CD4-positive, alpha-beta memory T cell (primary cell): ENCODE measurements around the gene COL4A1. TPM values are rescaled to one million over a fixed set of nuclear protein-coding genes. Genes with fewer than 3 reads are reported as not detected.

ENCODE experiments used
- CTCF ChIA-PET: fragments of 350-600 bp; sonication (Branson Sonifier 250); formaldehyde crosslinking; loops from one replicate; lab custom pipeline; 2021; ENCODE audit warnings: inconsistent platforms; ENCODE audit not compliant: partially characterized antibody; lab: Charles Lee
- POLR2A ChIA-PET: fragments of 350-600 bp; sonication (Branson Sonifier 250); formaldehyde crosslinking; loops from one replicate; lab custom pipeline; 2021; ENCODE audit not compliant: partially characterized antibody; lab: Charles Lee
- DNase-seq, 5 donors: peaks; one replicate each; pipeline versions ENCODE4 v3.0.0 to v3.0.0-alpha.2; 2020 to 2022; ENCODE audit warnings: mixed read lengths in 1 of 5
- H3K27ac ChIP-seq: one replicate; pipeline ENCODE4 v1.7.0; 2013; ENCODE audit warnings: low read depth, low read length
- H3K27me3 ChIP-seq: 2 replicates; pipeline ENCODE4 v1.7.0; 2013; ENCODE audit warnings: mild to moderate bottlenecking, low read length, moderate library complexity; ENCODE audit not compliant: insufficient read depth
- H3K36me3 ChIP-seq: 2 replicates; pipeline ENCODE4 v1.7.0; 2013; ENCODE audit warnings: mild to moderate bottlenecking, low read length, moderate library complexity; ENCODE audit not compliant: insufficient read depth
- H3K4me1 ChIP-seq: 2 replicates; pipeline ENCODE4 v1.7.0; 2013; ENCODE audit warnings: mild to moderate bottlenecking, low read length, moderate library complexity; ENCODE audit not compliant: insufficient read depth
- H3K4me3 ChIP-seq, 2 donors: one replicate each; pipeline ENCODE4 v1.7.0; 2013; ENCODE audit warnings: low read length in 2 of 2, mild to moderate bottlenecking in 1 of 2
- H3K9me3 ChIP-seq, 2 donors: one replicate each; pipeline ENCODE4 v1.7.0; 2013; ENCODE audit warnings: low read length in 2 of 2, control low read depth in 1 of 2; ENCODE audit not compliant: control insufficient read depth in 1 of 2
- H3K27ac Mint-ChIP-seq, 7 donors: one replicate each; pipeline ENCODE4 v1.8.0; 2020 to 2021; ENCODE audit warnings: mixed read lengths in 7 of 7, mild to moderate bottlenecking in 6 of 7, inconsistent platforms in 3 of 7, moderate library complexity in 3 of 7
- H3K27me3 Mint-ChIP-seq, 2 donors: one replicate each; pipeline ENCODE4 v1.8.0; 2020 to 2021; ENCODE audit warnings: mixed read lengths in 2 of 2
- H3K36me3 Mint-ChIP-seq, 2 donors: one replicate each; pipeline ENCODE4 v1.8.0; 2020 to 2021; ENCODE audit warnings: mixed read lengths in 2 of 2, inconsistent platforms in 1 of 2, mild to moderate bottlenecking in 1 of 2
- H3K4me1 Mint-ChIP-seq, 4 donors: one replicate each; pipeline ENCODE4 v1.8.0; 2020 to 2021; ENCODE audit warnings: mixed read lengths in 4 of 4, mild to moderate bottlenecking in 1 of 4
- H3K4me3 Mint-ChIP-seq, 8 donors: one replicate each; pipeline ENCODE4 v1.8.0; 2020 to 2021; ENCODE audit warnings: mixed read lengths in 8 of 8, mild to moderate bottlenecking in 7 of 8, moderate library complexity in 6 of 8, inconsistent platforms in 3 of 8
- H3K9me3 Mint-ChIP-seq, 8 donors: one replicate each; pipeline ENCODE4 v1.8.0; 2020 to 2021; ENCODE audit warnings: mixed read lengths in 8 of 8, mild to moderate bottlenecking in 5 of 8, inconsistent platforms in 3 of 8, moderate library complexity in 1 of 8
- intact Hi-C: fragments of 100-400 bp; cut with micrococcal nuclease; formaldehyde crosslinking; loops from one replicate; pipeline ENCODE4 v1.15.1; 2023
- polyA plus RNA-seq, 2 donors: library from polyadenylated mRNA; unstranded; fragments of 300-500 nt; fragmentation: Illumina TruSeq; gene quantifications; one replicate each; pipeline ENCODE4 v1.2.3, GENCODE V29; 2021
- total RNA-seq, 2 experiments: library from RNA; stranded (reverse); gene quantifications; one replicate each; pipeline ENCODE4 v1.2.3, GENCODE V29; 2021

COL4A1 gene
- total and polyA plus RNA-seq, 4 experiments from 2014 or later: not detected

DNA sequence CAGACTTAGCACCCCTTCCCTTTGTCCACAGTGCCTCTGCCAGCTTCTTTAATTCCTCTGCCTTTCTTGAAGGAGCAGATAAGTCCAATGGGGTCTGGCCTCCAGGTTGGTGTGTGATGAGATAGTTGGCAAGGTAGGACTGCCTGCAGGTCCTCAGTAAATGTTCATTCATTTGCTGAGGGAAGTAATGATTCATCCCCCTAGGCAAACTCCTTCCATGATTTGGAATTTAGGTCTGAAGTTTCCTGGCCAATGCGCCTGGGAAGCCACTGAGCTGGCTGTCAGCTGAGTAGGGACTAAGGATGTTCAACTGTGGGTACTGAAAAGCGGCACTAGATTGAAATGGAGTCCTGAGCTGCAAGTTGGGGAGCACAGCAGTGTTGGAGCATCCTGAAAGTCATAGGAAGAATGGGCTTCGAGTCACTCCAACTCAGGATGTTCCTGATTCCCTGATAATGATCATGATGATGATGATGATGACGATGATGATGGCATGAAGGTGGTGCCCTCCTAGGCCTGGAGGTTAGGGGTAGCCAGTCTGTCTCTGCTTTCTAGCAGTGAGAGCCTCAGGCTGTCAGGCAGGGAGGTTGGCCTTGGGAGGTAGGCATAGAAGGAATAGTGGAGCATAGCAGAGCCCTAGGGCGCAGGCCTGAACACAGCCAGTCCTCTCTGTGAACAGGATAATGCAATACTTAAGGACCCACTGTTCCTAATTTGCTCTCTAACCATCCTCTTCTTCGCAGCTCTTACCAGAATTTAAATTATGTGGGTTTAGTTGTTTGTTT, 44.9 kb upstream of the COL4A1 start:
- Histone ChIP-seq H3K27ac (no peak overlapping the region), H3K9me3 (no peaks in the 10 kb centered on the region), H3K27me3 (no peaks in the 10 kb centered on the region), H3K4me1 (no peaks in the 10 kb centered on the region), H3K36me3 (no peaks in the 10 kb centered on the region), H3K4me3 (no peak overlapping the region)
- CTCF ChIA-PET: no interaction called here
- POLR2A ChIA-PET: no interaction called here
- Mint-ChIP-seq H3K4me1 (no peaks in the 10 kb centered on the region), H3K4me3 (no peak overlapping the region), H3K27me3 (peaks cover 2% of the 10 kb centered on the region in 2 donors), H3K36me3 (no peaks in the 10 kb centered on the region), H3K9me3 (peaks cover 0 to 2% (median 0%) of the 10 kb centered on the region in 8 donors), H3K27ac (no peak overlapping the region)
- intact Hi-C loops: no loop called here
- no peak for DNase-seq

DNA sequence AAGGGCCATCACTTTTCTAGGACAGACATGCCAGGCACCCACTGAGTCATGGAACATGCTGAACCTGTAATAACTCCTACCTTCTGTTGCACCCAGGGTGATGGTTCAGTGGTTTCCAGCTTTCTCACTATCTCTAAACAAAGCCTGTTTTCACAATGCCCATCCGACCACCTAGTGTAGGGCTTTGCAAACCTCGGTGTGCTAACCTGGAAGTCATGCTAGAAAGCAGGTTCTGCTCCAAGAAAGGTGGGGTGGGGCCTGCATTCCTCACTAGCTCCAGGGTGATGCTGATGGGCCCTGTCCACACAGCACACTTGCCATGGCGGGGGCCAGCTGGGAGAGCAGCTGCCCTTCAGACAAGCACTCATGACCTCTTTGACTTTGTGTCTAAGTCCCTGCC, 43.6 kb upstream of the COL4A1 start:
- H3K27ac ChIP-seq: no peak overlapping the region
- H3K9me3 ChIP-seq: no peaks in the 10 kb centered on the region
- CTCF ChIA-PET: no interaction called here
- no peak overlapping the region for H3K4me3 Mint-ChIP-seq
- H3K4me1 Mint-ChIP-seq: no peaks in the 10 kb centered on the region
- H3K36me3 Mint-ChIP-seq: no peaks in the 10 kb centered on the region
- peaks cover 0 to 2% (median 0%) of the 10 kb centered on the region in 8 donors for H3K9me3 Mint-ChIP-seq
- H3K4me3 ChIP-seq: no peak overlapping the region
- no peak overlapping the region for H3K27ac Mint-ChIP-seq
- H3K4me1 ChIP-seq: no peaks in the 10 kb centered on the region
- intact Hi-C loops: no loop called here
- no peak for DNase-seq
- H3K27me3 Mint-ChIP-seq: peaks cover 2% of the 10 kb centered on the region in 2 donors
- no peaks in the 10 kb centered on the region for H3K36me3 ChIP-seq
- H3K27me3 ChIP-seq: no peaks in the 10 kb centered on the region
- POLR2A ChIA-PET: no interaction called here

GRCh38 chr13:110350049-110350448, 43.1 kb upstream of the COL4A1 start:
- H3K36me3 ChIP-seq: no peaks in the 10 kb centered on the region
- H3K27me3 ChIP-seq: no peaks in the 10 kb centered on the region
- H3K27ac ChIP-seq: no peak overlapping the region
- CTCF ChIA-PET: no interaction called here
- POLR2A ChIA-PET: no interaction called here
- H3K27ac Mint-ChIP-seq: no peak overlapping the region
- peaks cover 0 to 2% (median 0%) of the 10 kb centered on the region in 8 donors for H3K9me3 Mint-ChIP-seq
- H3K4me3 Mint-ChIP-seq: no peak overlapping the region
- peaks cover 2% of the 10 kb centered on the region in 2 donors for H3K27me3 Mint-ChIP-seq
- intact Hi-C loops: no loop called here
- H3K9me3 ChIP-seq: no peaks in the 10 kb centered on the region
- H3K4me1 Mint-ChIP-seq: no peaks in the 10 kb centered on the region
- no peaks in the 10 kb centered on the region for H3K4me1 ChIP-seq
- no peaks in the 10 kb centered on the region for H3K36me3 Mint-ChIP-seq
- H3K4me3 ChIP-seq: no peak overlapping the region
- DNase-seq: no peak

GRCh38 chr13:110349239-110349638, 42.3 kb upstream of the COL4A1 start:
- H3K4me1 Mint-ChIP-seq: no peaks in the 10 kb centered on the region
- H3K4me3 ChIP-seq: no peak overlapping the region
- no peaks in the 10 kb centered on the region for H3K9me3 ChIP-seq
- H3K36me3 ChIP-seq: no peaks in the 10 kb centered on the region
- H3K4me1 ChIP-seq: no peaks in the 10 kb centered on the region
- H3K27me3 Mint-ChIP-seq: peaks cover 2% of the 10 kb centered on the region in 2 donors
- no peaks in the 10 kb centered on the region for H3K36me3 Mint-ChIP-seq
- H3K27ac Mint-ChIP-seq: no peak overlapping the region
- ChIA-PET CTCF (no interaction called here), POLR2A (no interaction called here)
- no peak overlapping the region for H3K4me3 Mint-ChIP-seq
- intact Hi-C loops: no loop called here
- no peak for DNase-seq
- no peak overlapping the region for H3K27ac ChIP-seq
- peaks cover 0 to 2% (median 0%) of the 10 kb centered on the region in 8 donors for H3K9me3 Mint-ChIP-seq
- H3K27me3 ChIP-seq: no peaks in the 10 kb centered on the region

- Histone ChIP-seq H3K9me3 (no peaks in the 10 kb centered on the region), H3K27ac (no peak overlapping the region), H3K4me1 (no peaks in the 10 kb centered on the region), H3K27me3 (no peaks in the 10 kb centered on the region), H3K4me3 (no peak overlapping the region), H3K36me3 (no peaks in the 10 kb centered on the region)
- intact Hi-C loops: no loop called here
- no peaks in the 10 kb centered on the region for H3K36me3 Mint-ChIP-seq
- DNase-seq: no peak
- CTCF ChIA-PET: no interaction called here
- H3K27ac Mint-ChIP-seq: no peak overlapping the region
- peaks cover 2% of the 10 kb centered on the region in 2 donors for H3K27me3 Mint-ChIP-seq
- no peaks in the 10 kb centered on the region for H3K4me1 Mint-ChIP-seq
- H3K9me3 Mint-ChIP-seq: peaks cover 0 to 2% (median 0%) of the 10 kb centered on the region in 8 donors
- POLR2A ChIA-PET: no interaction called here
- H3K4me3 Mint-ChIP-seq: no peak overlapping the region
These were observed 41.5 kb upstream of the COL4A1 start for GRCh38 chr13:110348309-110349105.

- CTCF ChIA-PET: no interaction called here
These were observed 40.8 kb upstream of the COL4A1 start for GRCh38 chr13:110347535-110348308.

DNA sequence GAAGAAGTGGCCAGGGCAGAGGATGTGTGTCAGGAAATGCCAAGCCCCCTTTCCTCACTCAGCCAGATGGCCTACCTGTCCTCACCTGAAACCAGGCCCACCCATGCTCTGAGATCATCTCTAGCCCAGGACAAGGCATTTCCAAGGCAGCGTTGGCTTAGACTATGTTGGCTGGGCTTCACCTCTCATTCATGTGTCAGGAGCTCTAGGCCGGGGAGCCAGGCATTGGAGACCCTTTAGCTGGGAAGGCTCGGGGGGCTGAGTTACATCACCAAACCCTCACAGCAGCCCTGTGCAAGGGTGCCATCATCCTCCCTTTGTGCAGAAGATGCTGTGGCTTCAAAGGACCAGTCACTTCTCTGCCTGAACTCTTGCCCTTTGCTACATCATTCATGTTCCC, 40.1 kb upstream of the COL4A1 start:
- no peak for DNase-seq
- Mint-ChIP-seq H3K9me3 (peaks cover 0 to 2% (median 0%) of the 10 kb centered on the region in 8 donors), H3K4me1 (no peaks in the 10 kb centered on the region), H3K27me3 (peaks cover 2% of the 10 kb centered on the region in 2 donors), H3K36me3 (no peaks in the 10 kb centered on the region), H3K4me3 (no peak overlapping the region), H3K27ac (no peak overlapping the region)
- POLR2A ChIA-PET: no interaction called here
- CTCF ChIA-PET: no interaction called here
- Histone ChIP-seq H3K27me3 (no peaks in the 10 kb centered on the region), H3K4me1 (no peaks in the 10 kb centered on the region), H3K27ac (no peak overlapping the region), H3K9me3 (no peaks in the 10 kb centered on the region), H3K4me3 (no peak overlapping the region), H3K36me3 (no peaks in the 10 kb centered on the region)
- intact Hi-C loops: no loop called here

More at GRCh38 chr13:110347535-110348308, 40.8 kb upstream of the COL4A1 start:
- Mint-ChIP-seq H3K27me3 (peaks cover 2% of the 10 kb centered on the region in 2 donors), H3K27ac (no peak overlapping the region), H3K4me3 (no peak overlapping the region), H3K9me3 (peaks cover 0 to 2% (median 0%) of the 10 kb centered on the region in 8 donors), H3K36me3 (no peaks in the 10 kb centered on the region), H3K4me1 (no peaks in the 10 kb centered on the region)
- POLR2A ChIA-PET: no interaction called here
- no peak for DNase-seq
- intact Hi-C loops: no loop called here
- Histone ChIP-seq H3K9me3 (no peaks in the 10 kb centered on the region), H3K27ac (no peak overlapping the region), H3K36me3 (no peaks in the 10 kb centered on the region), H3K4me3 (no peak overlapping the region), H3K27me3 (no peaks in the 10 kb centered on the region), H3K4me1 (no peaks in the 10 kb centered on the region)
